ENCODE measurements around the gene APOF. TPM values are rescaled to one million over a fixed set of nuclear protein-coding genes. Genes with fewer than 3 reads are reported as not detected.

The APOF gene
- total and polyA plus RNA-seq, 9 of the 15 experiments (the other 6 are each of a cell fraction or from before 2014, with no cell fraction given) = 0.09 to 0.15 (median 0.12) TPM; not detected in 5

DNA sequence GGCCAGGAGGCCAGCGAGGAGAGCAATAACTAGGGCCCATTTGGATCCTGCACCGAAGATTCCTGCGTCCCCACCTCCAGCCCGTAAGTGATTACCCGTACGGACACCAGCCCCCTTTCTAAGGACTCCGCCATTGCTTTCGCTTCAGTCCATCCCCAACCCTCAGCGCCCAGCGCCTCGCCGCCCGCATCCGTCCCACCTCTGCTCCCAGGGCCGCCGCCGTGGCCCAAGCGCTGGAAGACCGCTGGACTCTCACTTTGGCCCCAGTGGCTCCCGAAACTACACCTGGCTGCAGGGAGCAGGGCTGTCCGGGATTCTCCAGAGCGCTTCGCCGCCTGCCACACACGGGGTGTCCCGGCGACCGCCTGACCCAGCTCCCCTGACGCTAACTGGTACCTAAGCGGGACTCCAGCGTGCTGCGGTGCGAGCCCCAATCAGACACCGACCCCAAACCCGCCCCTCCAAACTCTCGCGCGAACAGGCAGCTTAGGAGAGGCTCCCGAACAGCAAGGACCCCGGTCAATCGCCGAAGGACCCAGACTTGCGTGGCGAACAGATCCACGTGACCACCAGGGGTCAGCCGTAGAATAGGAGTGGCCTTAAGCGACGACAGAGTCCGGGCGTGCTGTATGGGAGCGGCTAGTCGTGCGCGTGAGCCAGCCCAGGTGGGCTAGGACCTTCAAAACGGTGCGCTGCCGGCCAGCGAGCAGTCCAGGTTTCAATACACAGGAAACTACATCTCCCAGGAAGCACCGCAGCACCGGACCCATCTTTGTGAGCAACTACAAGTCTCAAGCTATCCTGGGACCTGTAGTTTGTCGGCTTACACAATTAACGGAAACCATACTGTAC lies 46.8 kb downstream of the APOF start, which contains the start of gene CNPY2 (continued):
- TF ChIP-seq, protein P1, sequence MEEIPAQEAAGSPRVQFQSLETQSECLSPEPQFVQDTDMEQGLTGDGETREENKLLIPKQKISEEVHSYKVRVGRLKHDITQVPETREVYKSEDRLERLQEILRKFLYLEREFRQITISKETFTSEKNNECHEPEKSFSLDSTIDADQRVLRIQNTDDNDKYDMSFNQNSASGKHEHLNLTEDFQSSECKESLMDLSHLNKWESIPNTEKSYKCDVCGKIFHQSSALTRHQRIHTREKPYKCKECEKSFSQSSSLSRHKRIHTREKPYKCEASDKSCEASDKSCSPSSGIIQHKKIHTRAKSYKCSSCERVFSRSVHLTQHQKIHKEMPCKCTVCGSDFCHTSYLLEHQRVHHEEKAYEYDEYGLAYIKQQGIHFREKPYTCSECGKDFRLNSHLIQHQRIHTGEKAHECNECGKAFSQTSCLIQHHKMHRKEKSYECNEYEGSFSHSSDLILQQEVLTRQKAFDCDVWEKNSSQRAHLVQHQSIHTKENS (CRISPR knock-in tag; IDR thresholded peaks at IDR 0.05) = no peak
- TF ChIP-seq, protein P2, sequence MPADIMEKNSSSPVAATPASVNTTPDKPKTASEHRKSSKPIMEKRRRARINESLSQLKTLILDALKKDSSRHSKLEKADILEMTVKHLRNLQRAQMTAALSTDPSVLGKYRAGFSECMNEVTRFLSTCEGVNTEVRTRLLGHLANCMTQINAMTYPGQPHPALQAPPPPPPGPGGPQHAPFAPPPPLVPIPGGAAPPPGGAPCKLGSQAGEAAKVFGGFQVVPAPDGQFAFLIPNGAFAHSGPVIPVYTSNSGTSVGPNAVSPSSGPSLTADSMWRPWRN (IDR thresholded peaks at IDR 0.05; ENCODE audit: low read depth) = no peak
- TF ChIP-seq, protein P3, sequence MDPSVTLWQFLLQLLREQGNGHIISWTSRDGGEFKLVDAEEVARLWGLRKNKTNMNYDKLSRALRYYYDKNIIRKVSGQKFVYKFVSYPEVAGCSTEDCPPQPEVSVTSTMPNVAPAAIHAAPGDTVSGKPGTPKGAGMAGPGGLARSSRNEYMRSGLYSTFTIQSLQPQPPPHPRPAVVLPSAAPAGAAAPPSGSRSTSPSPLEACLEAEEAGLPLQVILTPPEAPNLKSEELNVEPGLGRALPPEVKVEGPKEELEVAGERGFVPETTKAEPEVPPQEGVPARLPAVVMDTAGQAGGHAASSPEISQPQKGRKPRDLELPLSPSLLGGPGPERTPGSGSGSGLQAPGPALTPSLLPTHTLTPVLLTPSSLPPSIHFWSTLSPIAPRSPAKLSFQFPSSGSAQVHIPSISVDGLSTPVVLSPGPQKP (CRISPR knock-in tag; IDR thresholded peaks at IDR 0.05) = no peak
- TF ChIP-seq ZNF764 (CRISPR knock-in tag; IDR thresholded peaks at IDR 0.05; ENCODE audit: low read depth) (no peak), HDAC2 (IDR thresholded peaks at IDR 0.05) (peak; percentile 60; the same call in 1 of the 2 replicates), RBM15 (IDR thresholded peaks at IDR 0.05; ENCODE audit: insufficient read depth, low read length) (no peak), MCM7 (IDR thresholded peaks at IDR 0.05) (no peak), BRD4 (IDR thresholded peaks at IDR 0.05) (no peak), COPS2 (conservative IDR thresholded peaks at IDR 0.05) (no peak), NONO (IDR thresholded peaks at IDR 0.05; ENCODE audit: low read depth in 2 of 2, low read length in 1 of 2) (no peak; a peak in 1 of 4 replicates), NR2F6 (CRISPR knock-in tag; IDR thresholded peaks at IDR 0.05) (no peak), POLR2AphosphoS2 (IDR thresholded peaks at IDR 0.05; ENCODE audit: low read length) (peak; percentile 83; the same call in 1 of the 2 replicates), STAG1 (CRISPR knock-in tag; IDR thresholded peaks at IDR 0.05; ENCODE audit: borderline replicate concordance) (0 out of 2 replicates have a peak, but pooled peaks have one; percentile 18)
- TF ChIP-seq, protein P4, sequence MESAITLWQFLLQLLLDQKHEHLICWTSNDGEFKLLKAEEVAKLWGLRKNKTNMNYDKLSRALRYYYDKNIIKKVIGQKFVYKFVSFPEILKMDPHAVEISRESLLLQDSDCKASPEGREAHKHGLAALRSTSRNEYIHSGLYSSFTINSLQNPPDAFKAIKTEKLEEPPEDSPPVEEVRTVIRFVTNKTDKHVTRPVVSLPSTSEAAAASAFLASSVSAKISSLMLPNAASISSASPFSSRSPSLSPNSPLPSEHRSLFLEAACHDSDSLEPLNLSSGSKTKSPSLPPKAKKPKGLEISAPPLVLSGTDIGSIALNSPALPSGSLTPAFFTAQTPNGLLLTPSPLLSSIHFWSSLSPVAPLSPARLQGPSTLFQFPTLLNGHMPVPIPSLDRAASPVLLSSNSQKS (CRISPR knock-in tag; IDR thresholded peaks at IDR 0.05) = no peak
- TF ChIP-seq, protein P5, sequence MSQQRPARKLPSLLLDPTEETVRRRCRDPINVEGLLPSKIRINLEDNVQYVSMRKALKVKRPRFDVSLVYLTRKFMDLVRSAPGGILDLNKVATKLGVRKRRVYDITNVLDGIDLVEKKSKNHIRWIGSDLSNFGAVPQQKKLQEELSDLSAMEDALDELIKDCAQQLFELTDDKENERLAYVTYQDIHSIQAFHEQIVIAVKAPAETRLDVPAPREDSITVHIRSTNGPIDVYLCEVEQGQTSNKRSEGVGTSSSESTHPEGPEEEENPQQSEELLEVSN (IDR thresholded peaks at IDR 0.05; ENCODE audit: borderline replicate concordance in 1 of 2, extremely low read depth in 1 of 2, insufficient read depth in 1 of 2, insufficient read length in 1 of 2, low read depth in 1 of 2, low read length in 1 of 2, poor library complexity in 1 of 2, severe bottlenecking in 1 of 2) = peak; percentile 72
- TF ChIP-seq, protein P6, sequence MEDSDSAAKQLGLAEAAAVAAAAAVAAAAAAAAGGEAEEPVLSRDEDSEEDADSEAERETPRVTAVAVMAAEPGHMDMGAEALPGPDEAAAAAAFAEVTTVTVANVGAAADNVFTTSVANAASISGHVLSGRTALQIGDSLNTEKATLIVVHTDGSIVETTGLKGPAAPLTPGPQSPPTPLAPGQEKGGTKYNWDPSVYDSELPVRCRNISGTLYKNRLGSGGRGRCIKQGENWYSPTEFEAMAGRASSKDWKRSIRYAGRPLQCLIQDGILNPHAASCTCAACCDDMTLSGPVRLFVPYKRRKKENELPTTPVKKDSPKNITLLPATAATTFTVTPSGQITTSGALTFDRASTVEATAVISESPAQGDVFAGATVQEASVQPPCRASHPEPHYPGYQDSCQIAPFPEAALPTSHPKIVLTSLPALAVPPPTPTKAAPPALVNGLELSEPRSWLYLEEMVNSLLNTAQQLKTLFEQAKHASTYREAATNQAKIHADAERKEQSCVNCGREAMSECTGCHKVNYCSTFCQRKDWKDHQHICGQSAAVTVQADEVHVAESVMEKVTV (CRISPR knock-in tag; IDR thresholded peaks at IDR 0.05) = peak; percentile 66
- TF ChIP-seq, protein P7, sequence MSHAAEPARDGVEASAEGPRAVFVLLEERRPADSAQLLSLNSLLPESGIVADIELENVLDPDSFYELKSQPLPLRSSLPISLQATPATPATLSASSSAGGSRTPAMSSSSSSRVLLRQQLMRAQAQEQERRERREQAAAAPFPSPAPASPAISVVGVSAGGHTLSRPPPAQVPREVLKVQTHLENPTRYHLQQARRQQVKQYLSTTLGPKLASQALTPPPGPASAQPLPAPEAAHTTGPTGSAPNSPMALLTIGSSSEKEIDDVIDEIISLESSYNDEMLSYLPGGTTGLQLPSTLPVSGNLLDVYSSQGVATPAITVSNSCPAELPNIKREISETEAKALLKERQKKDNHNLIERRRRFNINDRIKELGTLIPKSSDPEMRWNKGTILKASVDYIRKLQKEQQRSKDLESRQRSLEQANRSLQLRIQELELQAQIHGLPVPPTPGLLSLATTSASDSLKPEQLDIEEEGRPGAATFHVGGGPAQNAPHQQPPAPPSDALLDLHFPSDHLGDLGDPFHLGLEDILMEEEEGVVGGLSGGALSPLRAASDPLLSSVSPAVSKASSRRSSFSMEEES (CRISPR knock-in tag; IDR thresholded peaks at IDR 0.05) = peak; percentile 90

Data from K562 (cell line).